IMR-90 (cell line): ENCODE results near the gene NUP210L. TPM values are rescaled to one million over a fixed set of nuclear protein-coding genes. Genes with fewer than 3 reads are reported as not detected.

Experiments used
- ATAC-seq: fragments of 200-7000 bp; cut with Tn5 transposase; 2 replicates; pipeline ENCODE4 v1.9.1; 2020; ENCODE audit warnings: low read depth, mild to moderate bottlenecking, moderate library complexity
- BruUV-seq: library from RNA; stranded (reverse); fragments of 400-500 nt; replicated peaks from 2 replicates; lab custom pipeline; 2021; lab: Mats Ljungman, UMichigan
- CTCF ChIA-PET: fragments of 300-600 bp; formaldehyde crosslinking; extraction: SDS; loops from one replicate; lab custom pipeline; 2021; ENCODE audit warnings: antibody characterized with exemption; lab: Yijun Ruan, JAX
- POLR2A ChIA-PET: fragments of 300-600 bp; sonication (Branson Sonifier 250); formaldehyde crosslinking; loops from one replicate; lab custom pipeline; 2022; ENCODE audit warnings: antibody characterized with exemption; ENCODE audit not compliant: unreplicated experiment; lab: Charles Lee
- DNase-seq: peaks from one replicate; pipeline ENCODE4 v3.0.0; 2013
- H2AFZ ChIP-seq: replicated peaks from 2 replicates; pipeline ENCODE3; 2013; ENCODE audit warnings: low read length, mild to moderate bottlenecking; ENCODE audit not compliant: poor library complexity
- H2AK5ac ChIP-seq: 2 replicates; pipeline ENCODE4 v1.6.1; 2013; ENCODE audit warnings: low read depth, low read length, inconsistent platforms
- H2AK9ac ChIP-seq: replicated peaks from 2 replicates; pipeline ENCODE3; 2013; ENCODE audit warnings: mild to moderate bottlenecking, low read depth, low read length, moderate library complexity; ENCODE audit not compliant: poor library complexity
- H2BK120ac ChIP-seq: 2 replicates; pipeline ENCODE4 v1.6.1; 2013; ENCODE audit warnings: low read depth, low read length, inconsistent platforms
- H2BK15ac ChIP-seq: 3 replicates; pipeline ENCODE4 v1.6.1; 2013; ENCODE audit warnings: low read depth, low read length, inconsistent platforms
- H2BK20ac ChIP-seq: 2 replicates; pipeline ENCODE4 v1.6.1; 2013; ENCODE audit warnings: low read depth, mild to moderate bottlenecking, inconsistent platforms, low read length, moderate library complexity
- H2BK5ac ChIP-seq: 2 replicates; pipeline ENCODE4 v1.6.1; 2013; ENCODE audit warnings: mild to moderate bottlenecking, low read depth, low read length, inconsistent platforms; ENCODE audit not compliant: poor library complexity, severe bottlenecking
- H3K14ac ChIP-seq: replicated peaks from 2 replicates; pipeline ENCODE4 v1.6.1; 2013; ENCODE audit warnings: low read depth, low read length, inconsistent platforms
- H3K18ac ChIP-seq: 2 replicates; pipeline ENCODE4 v1.6.1; 2013; ENCODE audit warnings: low read depth, low read length, control low read depth
- H3K23ac ChIP-seq: 2 replicates; pipeline ENCODE4 v1.6.1; 2013; ENCODE audit warnings: low read depth, low read length, inconsistent platforms
- H3K27ac ChIP-seq: 2 replicates; pipeline ENCODE4 v1.5.1; 2013; ENCODE audit warnings: mild to moderate bottlenecking, control low read depth, low read length; ENCODE audit not compliant: insufficient read depth
- H3K27me3 ChIP-seq: 2 replicates; pipeline ENCODE4 v1.6.1; 2013; ENCODE audit warnings: low read length; ENCODE audit not compliant: control insufficient read depth, insufficient read depth
- H3K36me3 ChIP-seq: 2 replicates; pipeline ENCODE4 v1.6.1; 2013; ENCODE audit warnings: low read length, mixed read lengths; ENCODE audit not compliant: control insufficient read depth, insufficient read depth
- H3K4ac ChIP-seq: 2 replicates; pipeline ENCODE4 v1.6.1; 2013; ENCODE audit warnings: low read depth, low read length, inconsistent platforms
- H3K4me1 ChIP-seq: 2 replicates; pipeline ENCODE4 v1.6.1; 2013; ENCODE audit warnings: low read length, mixed read lengths; ENCODE audit not compliant: control insufficient read depth, insufficient read depth
- H3K4me2 ChIP-seq: 2 replicates; pipeline ENCODE4 v1.6.1; 2013; ENCODE audit warnings: low read depth, mild to moderate bottlenecking, control low read depth, low read length, moderate library complexity
- H3K4me3 ChIP-seq: 2 replicates; pipeline ENCODE4 v1.5.1; 2013; ENCODE audit warnings: low read depth, mild to moderate bottlenecking, control low read depth, low read length, moderate library complexity; ENCODE audit not compliant: insufficient read depth
- H3K56ac ChIP-seq: 2 replicates; pipeline ENCODE4 v1.6.1; 2013; ENCODE audit warnings: low read length, inconsistent platforms; ENCODE audit not compliant: insufficient read depth; ENCODE audit errors: extremely low read depth
- H3K79me1 ChIP-seq, 2 experiments: 2 replicates each; pipeline ENCODE4 v1.6.1; 2013; ENCODE audit warnings: low read length in 2 of 2, inconsistent platforms in 1 of 2, low read depth in 1 of 2
- H3K9ac ChIP-seq: 2 replicates; pipeline ENCODE4 v1.6.1; 2013; ENCODE audit warnings: low read depth, low read length, control low read depth
- H3K9me1 ChIP-seq: 2 replicates; pipeline ENCODE4 v1.6.1; 2013; ENCODE audit warnings: low read length, inconsistent platforms; ENCODE audit not compliant: insufficient read depth
- H3K9me3 ChIP-seq: 2 replicates; pipeline ENCODE4 v1.6.1; 2013; ENCODE audit warnings: low read length; ENCODE audit not compliant: control insufficient read depth, insufficient read depth
- H4K20me1 ChIP-seq: 2 replicates; pipeline ENCODE4 v1.6.1; 2013; ENCODE audit warnings: low read length, inconsistent platforms; ENCODE audit not compliant: insufficient read depth
- H4K5ac ChIP-seq: 2 replicates; pipeline ENCODE4 v1.6.1; 2013; ENCODE audit warnings: mild to moderate bottlenecking, low read depth, low read length, control low read depth
- H4K8ac ChIP-seq, 2 experiments: 2 replicates each; pipeline ENCODE4 v1.6.1; 2013; ENCODE audit warnings: low read depth in 2 of 2, low read length in 2 of 2, control low read depth in 1 of 2, inconsistent platforms in 1 of 2
- H4K91ac ChIP-seq: 2 replicates; pipeline ENCODE4 v1.6.1; 2013; ENCODE audit warnings: low read depth, low read length, inconsistent platforms; ENCODE audit not compliant: insufficient read depth
- MXI1 ChIP-seq: IDR thresholded peaks from 2 replicates; pipeline ENCODE4 v1.6.1; 2012; ENCODE audit warnings: low read depth, mild to moderate bottlenecking, low read length, moderate library complexity, borderline replicate concordance
- POLR2A ChIP-seq: IDR thresholded peaks from 2 replicates; pipeline ENCODE4 v1.6.1; 2012; ENCODE audit warnings: mild to moderate bottlenecking, low read depth, low read length
- RFX5 ChIP-seq: IDR thresholded peaks from 2 replicates; pipeline ENCODE4 v1.8.0; 2012; ENCODE audit warnings: low read depth, mild to moderate bottlenecking, low read length, moderate library complexity
- WGBS, 2 experiments: methylation state at CpG; one replicate each; pipeline versions ENCODE4 v1.1.5 to v1.1.7; 2013; ENCODE audit warnings: missing lambda C conversion rate in 2 of 2; ENCODE audit not compliant: insufficient read length in 1 of 2; ENCODE audit errors: extremely low coverage in 2 of 2; 5-methylcytosine and 5-hydroxymethylcytosine counted together
- dilution Hi-C: fragments of 300-500 bp; cut with HindIII; formaldehyde crosslinking; loops from one replicate; pipeline ENCODE4 v1.14.3; 2018; ENCODE audit warnings: low sequenced_read_pairs; ENCODE audit not compliant: unreplicated experiment
- in situ Hi-C: fragments of 300-500 bp; cut with MboI; formaldehyde crosslinking; loops from 3 replicates; pipeline ENCODE4 v1.14.3; 2019; ENCODE audit warnings: low sequenced_read_pairs, inconsistent platforms, mixed read lengths
- intact Hi-C: fragments of 100-400 bp; cut with micrococcal nuclease; formaldehyde crosslinking; loops from 2 replicates; pipeline ENCODE4 v1.10.0; 2022
- polyA plus RNA-seq, 3 experiments: library from polyadenylated mRNA; depleted of rRNA; stranded (reverse); fragments of >200 nt; gene quantifications; 2 replicates each; pipeline ENCODE4 v1.2.3, GENCODE V29; 2012; ENCODE audit warnings: low replicate concordance in 1 of 3
- total RNA-seq: library from RNA; depleted of rRNA; stranded (reverse); fragments of >200 nt; gene quantifications from 2 replicates; pipeline ENCODE4 v1.2.3, GENCODE V29; 2012

NUP210L gene
- total and polyA plus RNA-seq, 2 of the 4 experiments (the other 2 are of a cell fraction), result under 0.01 to 0.02 TPM

GRCh38 chr1:154182344-154183045 is 27.6 kb upstream of the NUP210L start:
- ATAC-seq (peak; percentile 68), DNase-seq (peak; percentile 84)
- H3K27ac ChIP-seq, result peak overlapping the region; percentile 93
- ChIA-PET CTCF (no interaction called here), POLR2A (interaction anchor here (0.6 kb wide), 1 partner anchor 14 kb away, joined by 3 read pairs; no protein-coding TSS in a partner anchor)
- H3K23ac ChIP-seq, result peak overlapping the region; percentile 73
- dilution Hi-C loops (no loop called here), intact Hi-C loops (loop anchor here (2.0 kb wide), 1 partner anchor 192 kb away; the partner anchor contains the start of gene RPS27), in situ Hi-C loops (no loop called here)
- H3K56ac ChIP-seq, result peak overlapping the region; percentile 92
- H3K18ac ChIP-seq, result peak overlapping the region; percentile 44
- H2AFZ ChIP-seq, result peak overlapping the region; percentile 99
- H2BK120ac ChIP-seq, result peak overlapping the region; percentile 35; the same call in 1 of the 2 replicates
- H2AK9ac ChIP-seq, result peak overlapping the region; percentile 100
- H3K14ac ChIP-seq, result peak overlapping the region; percentile 65
- H3K79me1 ChIP-seq, result peaks cover 0 to 29% of the 10 kb centered on the region in 2 experiments; a peak in 2 of 4 replicates
- peak overlapping the region; percentile 99 for H3K4me2 ChIP-seq
- peaks cover 54% of the 10 kb centered on the region for H4K20me1 ChIP-seq
- peak overlapping the region; percentile 48 for H4K5ac ChIP-seq
- WGBS, 2 experiments, result 0% methylated on average over 8 of the region's 35 CpGs; no CpG with 5 or more reads in 1 of the 2 experiments
- peaks cover 10% of the 10 kb centered on the region for H3K36me3 ChIP-seq
- no peaks in the 10 kb centered on the region for H3K27me3 ChIP-seq
- peak overlapping the region; percentile 86 for H3K9ac ChIP-seq
- no peak overlapping the region for H2BK20ac ChIP-seq
- H4K91ac ChIP-seq, result peak overlapping the region; percentile 95
- H3K4me1 ChIP-seq, result peaks cover 18% of the 10 kb centered on the region
- BruUV-seq, result no TSS peak
- peaks cover 18% of the 10 kb centered on the region for H3K9me1 ChIP-seq
- H3K4me3 ChIP-seq, result peak overlapping the region; percentile 87
- H4K8ac ChIP-seq, result peak overlapping the region; percentile 66 to 88
- TF ChIP-seq POLR2A (0 out of 2 replicates have a peak, but pooled peaks have one; percentile 45), MXI1 (peak; percentile 19; the same call in 1 of the 2 replicates), RFX5 (no peak)
- no peaks in the 10 kb centered on the region for H3K9me3 ChIP-seq
- H2BK15ac ChIP-seq, result peak overlapping the region; percentile 8; the same call in 1 of the 3 replicates
- peak overlapping the region; percentile 86 for H2BK5ac ChIP-seq
- peak overlapping the region; percentile 94 for H3K4ac ChIP-seq
- H2AK5ac ChIP-seq, result peak overlapping the region; percentile 96
